ENCODE measurements around the gene SS18L1. TPM values are rescaled to one million over a fixed set of nuclear protein-coding genes. Genes with fewer than 3 reads are reported as not detected.

The SS18L1 gene
- total and polyA plus RNA-seq, 10 of the 15 experiments (the other 5 are each of a cell fraction or from before 2014, with no cell fraction given), result 1.8 to 20.0 (median 6.6) TPM

DNA sequence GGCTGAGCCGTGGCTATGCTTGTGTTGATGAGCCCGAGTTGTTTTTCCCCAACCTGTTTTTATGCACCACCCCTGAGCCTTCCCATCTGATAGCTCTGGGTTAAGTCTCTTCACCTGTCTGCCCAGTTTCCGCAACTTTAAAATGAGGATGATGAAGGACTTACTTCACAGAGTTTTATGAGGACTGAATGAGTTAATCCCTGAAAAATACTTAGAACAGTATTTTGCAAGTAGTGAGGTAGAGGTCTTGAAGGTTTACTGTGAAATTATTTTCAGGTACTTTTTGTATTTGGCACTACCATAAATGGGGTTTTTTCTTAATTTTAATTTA is 42.5 kb downstream of the SS18L1 start:
- POLR2A ChIA-PET, result no interaction called here
- DNase-seq (ENCODE audit: low read depth, low spot score) (no peak), FAIRE-seq (no peak), ATAC-seq (no peak)
- SMC1A ChIA-PET (ENCODE audit: uncharacterized antibody, unreplicated experiment), result no interaction called here
- Histone ChIP-seq H3K4me2 (ENCODE audit: control insufficient read depth, insufficient read depth) (no peak overlapping the region), H3K36me3 (ENCODE audit: control insufficient read depth in 2 of 2, insufficient read depth in 2 of 2, low read length in 1 of 2) (peaks cover 0 to 1% of the 10 kb centered on the region in 2 experiments; a peak in 2 of 4 replicates), H3K4me1 (ENCODE audit: control insufficient read depth, insufficient read depth, low read length) (no peaks in the 10 kb centered on the region), H3K9me3 (replicated peaks; ENCODE audit: control insufficient read depth, insufficient read depth, low read length) (no peaks in the 10 kb centered on the region), H3K4me3 (no peak overlapping the region), H3K9ac (ENCODE audit: control insufficient read depth, insufficient read depth, low read length) (no peak overlapping the region), H3K27ac (ENCODE audit: control insufficient read depth, insufficient read depth) (no peak overlapping the region), H4K20me1 (ENCODE audit: control insufficient read depth, insufficient read depth) (no peaks in the 10 kb centered on the region), H3K27me3 (replicated peaks in 1 of 2; ENCODE audit: control insufficient read depth in 2 of 2, insufficient read depth in 2 of 2, low read length in 1 of 2) (no peaks in the 10 kb centered on the region), H2AFZ (ENCODE audit: control insufficient read depth, low read depth, low read length) (no peak overlapping the region), H3K79me2 (ENCODE audit: control insufficient read depth, insufficient read depth, low read length) (peaks cover 40% of the 10 kb centered on the region)
- 50% methylated on average over 3 of the region's 3 CpGs for WGBS (ENCODE audit: insufficient coverage, insufficient replicate concordance, low lambda C conversion rate, missing lambda C conversion rate)
- TF ChIP-seq ZNF384 (IDR thresholded peaks at IDR 0.05; ENCODE audit: borderline replicate concordance, low read depth, low read length) (no peak), CEBPB (IDR thresholded peaks at IDR 0.05; ENCODE audit: borderline replicate concordance in 1 of 2, low read depth in 2 of 2, low read length in 2 of 2) (no peak), NR2F1 (conservative IDR thresholded peaks at IDR 0.05) (no peak), CHD1 (IDR thresholded peaks at IDR 0.05; ENCODE audit: low read depth, low read length) (no peak), SIX5 (IDR thresholded peaks at IDR 0.05; ENCODE audit: low read depth, low read length, severe bottlenecking) (no peak), BHLHE40 (IDR thresholded peaks at IDR 0.05; ENCODE audit: borderline replicate concordance in 1 of 2, low read depth in 2 of 2, low read length in 1 of 2) (no peak), SMAD1 (IDR thresholded peaks at IDR 0.05; ENCODE audit: low read depth, partially characterized antibody) (no peak), EED (IDR thresholded peaks at IDR 0.05; ENCODE audit: low read depth) (no peak), SMAD5 (IDR thresholded peaks at IDR 0.05; ENCODE audit: low read depth) (no peak), HCFC1 (IDR thresholded peaks at IDR 0.05; ENCODE audit: low read length) (no peak), ESRRA (IDR thresholded peaks at IDR 0.05; ENCODE audit: low read length) (no peak), NFYB (IDR thresholded peaks at IDR 0.05; ENCODE audit: insufficient read depth, low read depth, low read length) (no peak), MXI1 (IDR thresholded peaks at IDR 0.05; ENCODE audit: low read depth, low read length) (no peak), SREBF2 (IDR thresholded peaks at IDR 0.05; ENCODE audit: low read length) (no peak), MEF2A (IDR thresholded peaks at IDR 0.05; ENCODE audit: insufficient read depth, low read depth, low read length) (no peak), ATF7 (IDR thresholded peaks at IDR 0.05; ENCODE audit: low read depth) (no peak), RB1 (IDR thresholded peaks at IDR 0.05; ENCODE audit: borderline replicate concordance) (no peak)
- TF ChIP-seq, protein P1, sequence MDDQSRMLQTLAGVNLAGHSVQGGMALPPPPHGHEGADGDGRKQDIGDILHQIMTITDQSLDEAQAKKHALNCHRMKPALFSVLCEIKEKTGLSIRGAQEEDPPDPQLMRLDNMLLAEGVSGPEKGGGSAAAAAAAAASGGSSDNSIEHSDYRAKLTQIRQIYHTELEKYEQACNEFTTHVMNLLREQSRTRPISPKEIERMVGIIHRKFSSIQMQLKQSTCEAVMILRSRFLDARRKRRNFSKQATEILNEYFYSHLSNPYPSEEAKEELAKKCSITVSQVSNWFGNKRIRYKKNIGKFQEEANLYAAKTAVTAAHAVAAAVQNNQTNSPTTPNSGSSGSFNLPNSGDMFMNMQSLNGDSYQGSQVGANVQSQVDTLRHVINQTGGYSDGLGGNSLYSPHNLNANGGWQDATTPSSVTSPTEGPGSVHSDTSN (IDR thresholded peaks at IDR 0.05; ENCODE audit: insufficient replicate concordance, low read depth, low read length), result no peak
- TF ChIP-seq, protein P2, sequence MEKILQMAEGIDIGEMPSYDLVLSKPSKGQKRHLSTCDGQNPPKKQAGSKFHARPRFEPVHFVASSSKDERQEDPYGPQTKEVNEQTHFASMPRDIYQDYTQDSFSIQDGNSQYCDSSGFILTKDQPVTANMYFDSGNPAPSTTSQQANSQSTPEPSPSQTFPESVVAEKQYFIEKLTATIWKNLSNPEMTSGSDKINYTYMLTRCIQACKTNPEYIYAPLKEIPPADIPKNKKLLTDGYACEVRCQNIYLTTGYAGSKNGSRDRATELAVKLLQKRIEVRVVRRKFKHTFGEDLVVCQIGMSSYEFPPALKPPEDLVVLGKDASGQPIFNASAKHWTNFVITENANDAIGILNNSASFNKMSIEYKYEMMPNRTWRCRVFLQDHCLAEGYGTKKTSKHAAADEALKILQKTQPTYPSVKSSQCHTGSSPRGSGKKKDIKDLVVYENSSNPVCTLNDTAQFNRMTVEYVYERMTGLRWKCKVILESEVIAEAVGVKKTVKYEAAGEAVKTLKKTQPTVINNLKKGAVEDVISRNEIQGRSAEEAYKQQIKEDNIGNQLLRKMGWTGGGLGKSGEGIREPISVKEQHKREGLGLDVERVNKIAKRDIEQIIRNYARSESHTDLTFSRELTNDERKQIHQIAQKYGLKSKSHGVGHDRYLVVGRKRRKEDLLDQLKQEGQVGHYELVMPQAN (conservative IDR thresholded peaks at IDR 0.05), result no peak
- TF ChIP-seq, protein P3, sequence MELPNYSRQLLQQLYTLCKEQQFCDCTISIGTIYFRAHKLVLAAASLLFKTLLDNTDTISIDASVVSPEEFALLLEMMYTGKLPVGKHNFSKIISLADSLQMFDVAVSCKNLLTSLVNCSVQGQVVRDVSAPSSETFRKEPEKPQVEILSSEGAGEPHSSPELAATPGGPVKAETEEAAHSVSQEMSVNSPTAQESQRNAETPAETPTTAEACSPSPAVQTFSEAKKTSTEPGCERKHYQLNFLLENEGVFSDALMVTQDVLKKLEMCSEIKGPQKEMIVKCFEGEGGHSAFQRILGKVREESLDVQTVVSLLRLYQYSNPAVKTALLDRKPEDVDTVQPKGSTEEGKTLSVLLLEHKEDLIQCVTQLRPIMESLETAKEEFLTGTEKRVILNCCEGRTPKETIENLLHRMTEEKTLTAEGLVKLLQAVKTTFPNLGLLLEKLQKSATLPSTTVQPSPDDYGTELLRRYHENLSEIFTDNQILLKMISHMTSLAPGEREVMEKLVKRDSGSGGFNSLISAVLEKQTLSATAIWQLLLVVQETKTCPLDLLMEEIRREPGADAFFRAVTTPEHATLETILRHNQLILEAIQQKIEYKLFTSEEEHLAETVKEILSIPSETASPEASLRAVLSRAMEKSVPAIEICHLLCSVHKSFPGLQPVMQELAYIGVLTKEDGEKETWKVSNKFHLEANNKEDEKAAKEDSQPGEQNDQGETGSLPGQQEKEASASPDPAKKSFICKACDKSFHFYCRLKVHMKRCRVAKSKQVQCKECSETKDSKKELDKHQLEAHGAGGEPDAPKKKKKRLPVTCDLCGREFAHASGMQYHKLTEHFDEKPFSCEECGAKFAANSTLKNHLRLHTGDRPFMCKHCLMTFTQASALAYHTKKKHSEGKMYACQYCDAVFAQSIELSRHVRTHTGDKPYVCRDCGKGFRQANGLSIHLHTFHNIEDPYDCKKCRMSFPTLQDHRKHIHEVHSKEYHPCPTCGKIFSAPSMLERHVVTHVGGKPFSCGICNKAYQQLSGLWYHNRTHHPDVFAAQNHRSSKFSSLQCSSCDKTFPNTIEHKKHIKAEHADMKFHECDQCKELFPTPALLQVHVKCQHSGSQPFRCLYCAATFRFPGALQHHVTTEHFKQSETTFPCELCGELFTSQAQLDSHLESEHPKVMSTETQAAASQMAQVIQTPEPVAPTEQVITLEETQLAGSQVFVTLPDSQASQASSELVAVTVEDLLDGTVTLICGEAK (IDR thresholded peaks at IDR 0.05; ENCODE audit: borderline replicate concordance), result no peak
- intact Hi-C loops (cut with micrococcal nuclease; ENCODE audit: unreplicated experiment) (loop anchor here (10.0 kb wide), 2 partner anchors 61 to 199 kb away; partner anchors contain the start of genes LSM14B and RPS21), in situ Hi-C loops (cut with MboI) (no loop called here)
- CTCF ChIA-PET, result no interaction called here
- RAD21 ChIA-PET (ENCODE audit: unreplicated experiment), result no interaction called here
- no TSS peak for BruUV-seq (replicated peaks)
